ENCODE measurements around the gene PGAP2.

The PGAP2 gene

DNA sequence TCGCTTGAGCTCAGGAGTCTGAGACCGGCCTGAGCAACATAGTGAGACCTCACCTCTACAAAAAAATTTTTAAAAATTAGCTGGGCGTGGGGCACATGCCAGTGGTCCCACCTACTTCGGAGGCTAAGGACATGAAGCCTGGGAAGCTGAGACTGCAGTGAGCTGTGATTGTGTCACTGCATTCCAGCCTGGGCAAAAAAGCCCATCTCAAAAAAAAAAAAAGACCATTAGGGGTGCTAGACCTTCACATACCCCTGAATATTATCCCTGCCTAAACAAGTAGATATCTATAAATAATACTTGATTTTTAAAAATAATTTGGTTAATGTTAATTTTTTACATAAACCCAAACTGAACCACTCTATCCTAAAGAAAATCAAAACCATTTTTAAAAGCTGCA, 35.2 kb upstream of the PGAP2 start:
- Histone ChIP-seq H3K4me1 (ENCODE audit: control insufficient read depth, insufficient read depth, low read length) (no peaks in the 10 kb centered on the region), H3K9me3 (ENCODE audit: control insufficient read depth, insufficient read depth, low read depth, low read length) (no peaks in the 10 kb centered on the region), H3K27ac (ENCODE audit: extremely low read depth, low read depth, low read length) (no peak overlapping the region), H3K36me3 (ENCODE audit: control insufficient read depth in 2 of 2, insufficient read depth in 1 of 2, low read length in 2 of 2) (peaks cover 49 to 95% of the 10 kb centered on the region in 2 experiments), H3K4me3 (ENCODE audit: low read depth, low read length) (no peak overlapping the region)
- CTCF ChIA-PET, result interaction anchor here (0.7 to 1.2 kb wide), 3 partner anchors 18 to 37 kb away, joined by 3 to 4 read pairs (median 3); no protein-coding TSS in a partner anchor
- TF ChIP-seq ZNF549 (tag by site-specific recombination; IDR thresholded peaks at IDR 0.05) (no peak), ZFP3 (tag by site-specific recombination; IDR thresholded peaks at IDR 0.05; ENCODE audit: low read depth) (no peak), ZNF629 (tag by site-specific recombination; IDR thresholded peaks at IDR 0.05) (no peak), ZFP69B (tag by site-specific recombination; IDR thresholded peaks at IDR 0.05) (no peak), ZNF133 (tag by site-specific recombination; IDR thresholded peaks at IDR 0.05) (no peak), ZBTB48 (tag by site-specific recombination; IDR thresholded peaks at IDR 0.05) (no peak), ZSCAN30 (tag by site-specific recombination; IDR thresholded peaks at IDR 0.05) (no peak)
- POLR2A ChIA-PET, result interaction anchor here (0.5 to 0.6 kb wide), 2 partner anchors 8 to 338 kb away, joined by 3 to 4 read pairs; no protein-coding TSS in a partner anchor

DNA sequence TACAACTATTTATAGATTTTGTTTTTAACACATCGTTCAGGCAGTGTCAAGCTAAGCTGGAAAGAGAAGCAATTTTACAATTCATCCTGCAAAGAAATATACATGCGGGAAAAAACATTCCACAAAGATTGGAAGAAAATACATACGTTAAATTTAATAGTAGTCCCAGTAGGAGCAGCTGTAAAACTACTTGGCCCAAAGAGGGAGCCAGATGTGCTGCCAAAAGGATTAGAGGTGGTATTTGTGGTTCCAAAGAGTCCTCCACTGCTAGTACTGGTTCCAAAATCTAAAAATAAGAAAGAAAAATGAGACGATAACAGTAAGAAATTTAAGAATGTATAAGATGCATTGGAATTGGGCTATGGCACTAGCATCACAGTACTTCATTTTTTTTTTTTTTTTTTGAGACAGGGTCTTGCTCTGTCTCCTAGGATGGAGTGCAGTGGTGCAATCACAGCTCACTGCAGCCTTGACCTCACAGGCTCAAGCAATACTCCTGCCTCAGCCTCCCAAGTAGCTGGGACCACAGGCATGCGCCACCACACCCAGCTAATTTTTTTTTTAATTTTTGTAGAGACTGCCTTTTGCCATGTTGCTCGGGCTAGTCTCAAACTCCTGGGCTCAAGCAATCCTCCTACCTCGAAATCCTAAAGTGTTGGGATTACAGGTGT, 32.5 kb upstream of the PGAP2 start:
- H3K4me3 ChIP-seq (ENCODE audit: low read depth, low read length), result no peak overlapping the region
- TF ChIP-seq ZNF610 (tag by site-specific recombination; IDR thresholded peaks at IDR 0.05; ENCODE audit: borderline replicate concordance), result no peak
- TF ChIP-seq, protein P1, sequence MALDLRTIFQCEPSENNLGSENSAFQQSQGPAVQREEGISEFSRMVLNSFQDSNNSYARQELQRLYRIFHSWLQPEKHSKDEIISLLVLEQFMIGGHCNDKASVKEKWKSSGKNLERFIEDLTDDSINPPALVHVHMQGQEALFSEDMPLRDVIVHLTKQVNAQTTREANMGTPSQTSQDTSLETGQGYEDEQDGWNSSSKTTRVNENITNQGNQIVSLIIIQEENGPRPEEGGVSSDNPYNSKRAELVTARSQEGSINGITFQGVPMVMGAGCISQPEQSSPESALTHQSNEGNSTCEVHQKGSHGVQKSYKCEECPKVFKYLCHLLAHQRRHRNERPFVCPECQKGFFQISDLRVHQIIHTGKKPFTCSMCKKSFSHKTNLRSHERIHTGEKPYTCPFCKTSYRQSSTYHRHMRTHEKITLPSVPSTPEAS (tag by site-specific recombination; IDR thresholded peaks at IDR 0.05), result no peak
- no peak for TF ChIP-seq ZNF350 (tag by site-specific recombination; IDR thresholded peaks at IDR 0.05)
- TF ChIP-seq TRIM28 (IDR thresholded peaks at IDR 0.05; ENCODE audit: borderline replicate concordance, low read length), result no peak
- H3K9me3 ChIP-seq (ENCODE audit: control insufficient read depth, insufficient read depth, low read depth, low read length), result no peaks in the 10 kb centered on the region
- peaks cover 42 to 93% of the 10 kb centered on the region in 2 experiments for H3K36me3 ChIP-seq (ENCODE audit: control insufficient read depth in 2 of 2, insufficient read depth in 1 of 2, low read length in 2 of 2)
- ChIA-PET POLR2A (no interaction called here), CTCF (interaction anchor here (0.6 to 1.0 kb wide), 4 partner anchors 28 to 35 kb away, joined by 3 to 5 read pairs (median 4); no protein-coding TSS in a partner anchor)
- no peaks in the 10 kb centered on the region for H3K4me1 ChIP-seq (ENCODE audit: control insufficient read depth, insufficient read depth, low read length)
- no peak overlapping the region for H3K27ac ChIP-seq (ENCODE audit: extremely low read depth, low read depth, low read length)

DNA sequence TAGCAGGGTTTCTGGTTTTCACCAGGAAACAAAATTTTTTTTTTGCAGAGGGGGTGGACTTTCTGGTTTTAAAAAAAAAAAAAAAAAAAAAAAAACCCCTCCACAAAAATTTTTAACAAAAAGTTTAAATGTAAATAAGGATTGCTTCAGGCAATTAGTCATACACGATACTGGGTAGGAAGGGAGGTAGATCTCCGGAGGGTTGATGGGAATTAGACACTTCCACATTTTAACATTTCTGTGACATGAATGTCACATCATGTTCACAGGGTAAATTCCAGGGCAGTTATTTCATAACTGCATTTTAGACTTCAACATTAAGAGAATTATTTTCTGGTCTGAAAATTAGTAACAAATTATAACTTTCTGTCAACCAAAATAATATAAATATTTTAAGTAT, 26.9 kb upstream of the PGAP2 start:
- no peaks in the 10 kb centered on the region for H3K9me3 ChIP-seq (ENCODE audit: control insufficient read depth, insufficient read depth, low read depth, low read length)
- ChIA-PET POLR2A (interaction anchor here (0.7 kb wide), 1 partner anchor 8 kb away, joined by 4 read pairs; no protein-coding TSS in a partner anchor), CTCF (interaction anchor here (1.1 kb wide), 1 partner anchor 26 kb away, joined by 6 read pairs; no protein-coding TSS in a partner anchor)
- H3K4me1 ChIP-seq (ENCODE audit: control insufficient read depth, insufficient read depth, low read length), result no peaks in the 10 kb centered on the region; the same call in 1 of the 2 replicates
- no peak for TF ChIP-seq ZNF76 (tag by site-specific recombination; IDR thresholded peaks at IDR 0.05; ENCODE audit: borderline replicate concordance, low read depth)
- TF ChIP-seq ZNF248 (tag by site-specific recombination; IDR thresholded peaks at IDR 0.05), result no peak
- no peak for TF ChIP-seq SP2 (tag by site-specific recombination; IDR thresholded peaks at IDR 0.05)
- TF ChIP-seq, protein P2, sequence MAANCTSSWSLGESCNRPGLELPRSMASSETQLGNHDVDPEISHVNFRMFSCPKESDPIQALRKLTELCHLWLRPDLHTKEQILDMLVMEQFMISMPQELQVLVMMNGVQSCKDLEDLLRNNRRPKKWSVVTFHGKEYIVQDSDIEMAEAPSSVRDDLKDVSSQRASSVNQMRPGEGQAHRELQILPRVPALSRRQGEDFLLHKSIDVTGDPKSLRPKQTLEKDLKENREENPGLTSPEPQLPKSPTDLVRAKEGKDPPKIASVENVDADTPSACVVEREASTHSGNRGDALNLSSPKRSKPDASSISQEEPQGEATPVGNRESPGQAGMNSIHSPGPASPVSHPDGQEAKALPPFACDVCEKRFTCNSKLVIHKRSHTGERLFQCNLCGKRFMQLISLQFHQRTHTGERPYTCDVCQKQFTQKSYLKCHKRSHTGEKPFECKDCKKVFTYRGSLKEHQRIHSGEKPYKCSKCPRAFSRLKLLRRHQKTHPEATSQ (tag by site-specific recombination; IDR thresholded peaks at IDR 0.05), result no peak
- TF ChIP-seq ZNF239 (tag by site-specific recombination; IDR thresholded peaks at IDR 0.05), result no peak
- TF ChIP-seq ZBTB21 (tag by site-specific recombination; IDR thresholded peaks at IDR 0.05), result no peak
- TF ChIP-seq ZBTB1 (tag by site-specific recombination; IDR thresholded peaks at IDR 0.05), result no peak
- TF ChIP-seq, protein P3, sequence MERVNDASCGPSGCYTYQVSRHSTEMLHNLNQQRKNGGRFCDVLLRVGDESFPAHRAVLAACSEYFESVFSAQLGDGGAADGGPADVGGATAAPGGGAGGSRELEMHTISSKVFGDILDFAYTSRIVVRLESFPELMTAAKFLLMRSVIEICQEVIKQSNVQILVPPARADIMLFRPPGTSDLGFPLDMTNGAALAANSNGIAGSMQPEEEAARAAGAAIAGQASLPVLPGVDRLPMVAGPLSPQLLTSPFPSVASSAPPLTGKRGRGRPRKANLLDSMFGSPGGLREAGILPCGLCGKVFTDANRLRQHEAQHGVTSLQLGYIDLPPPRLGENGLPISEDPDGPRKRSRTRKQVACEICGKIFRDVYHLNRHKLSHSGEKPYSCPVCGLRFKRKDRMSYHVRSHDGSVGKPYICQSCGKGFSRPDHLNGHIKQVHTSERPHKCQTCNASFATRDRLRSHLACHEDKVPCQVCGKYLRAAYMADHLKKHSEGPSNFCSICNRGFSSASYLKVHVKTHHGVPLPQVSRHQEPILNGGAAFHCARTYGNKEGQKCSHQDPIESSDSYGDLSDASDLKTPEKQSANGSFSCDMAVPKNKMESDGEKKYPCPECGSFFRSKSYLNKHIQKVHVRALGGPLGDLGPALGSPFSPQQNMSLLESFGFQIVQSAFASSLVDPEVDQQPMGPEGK (tag by site-specific recombination; IDR thresholded peaks at IDR 0.05), result no peak
- no peak for TF ChIP-seq ZNF473 (tag by site-specific recombination; IDR thresholded peaks at IDR 0.05)
- no peak for TF ChIP-seq ZNF585B (tag by site-specific recombination; IDR thresholded peaks at IDR 0.05)
- no peak for TF ChIP-seq BCL11B (tag by site-specific recombination; IDR thresholded peaks at IDR 0.05; ENCODE audit: low read depth)
- no peak for TF ChIP-seq ZNF707 (tag by site-specific recombination; IDR thresholded peaks at IDR 0.05)
- TF ChIP-seq ZNF701 (tag by site-specific recombination; IDR thresholded peaks at IDR 0.05), result no peak
- no peak for TF ChIP-seq IKZF3 (tag by site-specific recombination; IDR thresholded peaks at IDR 0.05)
- TF ChIP-seq ZNF623 (tag by site-specific recombination; IDR thresholded peaks at IDR 0.05), result no peak
- no peak overlapping the region for H3K27ac ChIP-seq (ENCODE audit: extremely low read depth, low read depth, low read length)
- H3K36me3 ChIP-seq (ENCODE audit: control insufficient read depth in 2 of 2, insufficient read depth in 1 of 2, low read length in 2 of 2), result peaks cover 19 to 63% of the 10 kb centered on the region in 2 experiments; a peak in 2 of 3 replicates
- no peak overlapping the region for H3K4me3 ChIP-seq (ENCODE audit: low read depth, low read length)
